PFSK-1 (cell line): ENCODE data around the gene GPLD1.

Experiments
- FOXP2 ChIP-seq: optimal IDR thresholded peaks from 2 replicates; pipeline ENCODE3; 2011; ENCODE audit warnings: borderline replicate concordance, control low read depth, inconsistent platforms; ENCODE audit not compliant: insufficient read depth; ENCODE audit errors: extremely low read length, extremely low read depth
- POLR2AphosphoS5 ChIP-seq: IDR thresholded peaks from 2 replicates; pipeline ENCODE4 v1.6.1; 2012; ENCODE audit warnings: low read depth, mild to moderate bottlenecking, control low read depth, low read length, moderate library complexity
- REST ChIP-seq, 2 experiments: IDR thresholded peaks; 2 replicates each; pipeline versions ENCODE4 v1.6.1 to v1.8.0; 2011 to 2012; ENCODE audit warnings: low read depth in 2 of 2, low read length in 2 of 2, control low read depth in 1 of 2, inconsistent platforms in 1 of 2, mild to moderate bottlenecking in 1 of 2, moderate library complexity in 1 of 2; ENCODE audit not compliant: insufficient read depth in 1 of 2
- SIN3A ChIP-seq: IDR thresholded peaks from 2 replicates; pipeline ENCODE4 v1.6.1; 2012; ENCODE audit warnings: mild to moderate bottlenecking, low read length, moderate library complexity, borderline replicate concordance; ENCODE audit not compliant: insufficient read depth
- TAF1 ChIP-seq: IDR thresholded peaks from 2 replicates; pipeline ENCODE4 v1.6.1; 2012; ENCODE audit warnings: low read length, control low read depth, borderline replicate concordance; ENCODE audit not compliant: insufficient read depth

GPLD1 gene

GRCh38 chr6:24497254-24497970 is 8.0 kb upstream of the GPLD1 start:
- TF ChIP-seq SIN3A (no peak), POLR2AphosphoS5 (no peak), FOXP2 (no peak), REST (IDR thresholded peaks at IDR 0.05; ENCODE audit: insufficient read depth in 1 of 2, low read depth in 2 of 2, low read length in 2 of 2) (no peak), TAF1 (no peak)

- TF ChIP-seq POLR2AphosphoS5: peak; percentile 32; the same call in 1 of the 2 replicates
- TF ChIP-seq TAF1: no peak
- TF ChIP-seq REST (IDR thresholded peaks at IDR 0.05; ENCODE audit: insufficient read depth in 1 of 2, low read depth in 2 of 2, low read length in 2 of 2): no peak
- TF ChIP-seq SIN3A: no peak
- TF ChIP-seq FOXP2: peak; percentile 77
Observed at GRCh38 chr6:24494821-24495795, 5.7 kb upstream of the GPLD1 start, which contains the start of gene ALDH5A1. Gene ALDH5A1, plus strand, starts transcription at chr6:24494969. Its CDS starts 28 bp downstream, at chr6:24494997.

- TF ChIP-seq FOXP2 (no peak), REST (IDR thresholded peaks at IDR 0.05; ENCODE audit: insufficient read depth in 1 of 2, low read depth in 2 of 2, low read length in 2 of 2) (no peak), TAF1 (no peak), POLR2AphosphoS5 (no peak)
Observed at GRCh38 chr6:24493945-24494820, 4.8 kb upstream of the GPLD1 start.

GRCh38 chr6:24492475-24492874 is 3.1 kb upstream of the GPLD1 start:
- TF ChIP-seq FOXP2 (no peak), POLR2AphosphoS5 (no peak), TAF1 (no peak), REST (IDR thresholded peaks at IDR 0.05; ENCODE audit: insufficient read depth in 1 of 2, low read depth in 2 of 2, low read length in 2 of 2) (no peak), SIN3A (no peak)
